Left forelimb (tissue), 1 donor: ENCODE data around the gene PLCD3.

ENCODE experiments used
- DNase-seq: peaks from one replicate; pipeline ENCODE4 v3.0.0-alpha.2; 2018; ENCODE audit warnings: low spot score

PLCD3 gene

DNA sequence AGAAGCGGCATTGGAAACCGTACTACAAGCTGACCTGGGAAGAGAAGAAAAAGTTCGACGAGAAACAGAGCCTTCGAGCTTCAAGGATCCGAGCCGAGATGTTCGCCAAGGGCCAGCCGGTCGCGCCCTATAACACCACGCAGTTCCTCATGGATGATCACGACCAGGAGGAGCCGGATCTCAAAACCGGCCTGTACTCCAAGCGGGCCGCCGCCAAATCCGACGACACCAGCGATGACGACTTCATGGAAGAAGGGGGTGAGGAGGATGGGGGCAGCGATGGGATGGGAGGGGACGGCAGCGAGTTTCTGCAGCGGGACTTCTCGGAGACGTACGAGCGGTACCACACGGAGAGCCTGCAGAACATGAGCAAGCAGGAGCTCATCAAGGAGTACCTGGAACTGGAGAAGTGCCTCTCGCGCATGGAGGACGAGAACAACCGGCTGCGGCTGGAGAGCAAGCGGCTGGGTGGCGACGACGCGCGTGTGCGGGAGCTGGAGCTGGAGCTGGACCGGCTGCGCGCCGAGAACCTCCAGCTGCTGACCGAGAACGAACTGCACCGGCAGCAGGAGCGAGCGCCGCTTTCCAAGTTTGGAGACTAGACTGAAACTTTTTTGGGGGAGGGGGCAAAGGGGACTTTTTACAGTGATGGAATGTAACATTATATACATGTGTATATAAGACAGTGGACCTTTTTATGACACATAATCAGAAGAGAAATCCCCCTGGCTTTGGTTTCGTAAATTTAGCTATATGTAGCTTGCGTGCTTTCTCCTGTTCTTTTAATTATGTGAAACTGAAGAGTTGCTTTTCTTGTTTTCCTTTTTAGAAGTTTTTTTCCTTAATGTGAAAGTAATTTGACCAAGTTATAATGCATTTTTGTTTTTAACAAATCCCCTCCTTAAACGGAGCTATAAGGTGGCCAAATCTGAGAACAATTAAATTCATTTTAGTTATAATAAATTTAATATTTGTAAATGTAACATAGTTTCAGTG lies 17.7 kb upstream of the PLCD3 start:
- DNase-seq, result no peak

DNA sequence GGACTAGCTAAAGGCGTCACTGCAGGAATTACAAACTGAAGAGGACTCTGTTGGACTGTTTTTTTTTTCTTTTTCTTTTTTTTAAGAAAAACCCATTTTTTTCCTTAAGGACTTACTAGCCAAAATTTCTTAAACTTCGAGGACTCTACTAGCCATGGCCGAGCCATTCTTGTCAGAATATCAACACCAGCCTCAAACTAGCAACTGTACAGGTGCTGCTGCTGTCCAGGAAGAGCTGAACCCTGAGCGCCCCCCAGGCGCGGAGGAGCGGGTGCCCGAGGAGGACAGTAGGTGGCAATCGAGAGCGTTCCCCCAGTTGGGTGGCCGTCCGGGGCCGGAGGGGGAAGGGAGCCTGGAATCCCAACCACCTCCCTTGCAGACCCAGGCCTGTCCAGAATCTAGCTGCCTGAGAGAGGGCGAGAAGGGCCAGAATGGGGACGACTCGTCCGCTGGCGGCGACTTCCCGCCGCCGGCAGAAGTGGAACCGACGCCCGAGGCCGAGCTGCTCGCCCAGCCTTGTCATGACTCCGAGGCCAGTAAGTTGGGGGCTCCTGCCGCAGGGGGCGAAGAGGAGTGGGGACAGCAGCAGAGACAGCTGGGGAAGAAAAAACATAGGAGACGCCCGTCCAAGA lies 16.8 kb upstream of the PLCD3 start:
- DNase-seq, result peak; percentile 94

DNA sequence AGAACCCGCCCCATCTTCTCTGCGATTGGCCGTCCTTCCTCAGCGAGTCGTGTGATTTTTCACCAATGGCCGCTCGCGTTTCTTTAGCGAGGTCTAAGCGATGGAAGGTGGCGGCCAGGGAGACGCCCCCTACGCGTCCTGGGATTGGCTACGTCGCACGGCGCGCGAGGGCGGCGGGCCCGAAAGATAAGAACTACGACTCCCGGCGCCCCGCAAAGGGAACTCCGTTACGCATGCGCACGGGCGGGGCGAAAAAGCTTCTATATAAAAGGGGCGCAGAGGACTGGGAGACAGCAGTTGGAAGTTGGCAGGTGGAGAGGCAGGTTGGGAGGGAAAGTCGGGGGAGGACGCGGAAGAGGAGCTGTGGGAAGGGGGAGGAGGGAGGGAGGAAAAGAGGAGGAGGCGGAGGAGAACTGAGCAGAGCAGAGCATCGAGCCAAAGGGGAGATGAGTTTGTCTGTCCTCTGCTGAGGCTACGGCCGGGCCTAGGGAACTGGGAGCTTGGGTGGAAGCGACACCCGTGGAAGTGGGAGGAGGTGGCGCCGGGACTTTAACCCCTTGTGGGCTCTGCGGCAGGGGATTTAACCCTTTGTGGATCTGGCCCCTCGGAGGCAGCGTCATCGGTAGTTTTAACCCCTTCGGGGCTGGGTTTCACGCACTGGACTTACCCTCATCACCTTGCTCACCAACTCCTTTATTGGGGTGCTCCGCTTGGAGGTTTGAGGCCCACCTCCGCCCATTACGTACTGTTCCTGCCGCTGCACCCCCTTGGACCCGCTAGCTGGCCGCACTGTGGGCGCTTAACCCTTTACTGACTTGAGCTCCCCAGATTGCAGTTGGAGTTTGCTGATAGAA lies 16.1 kb upstream of the PLCD3 start, which contains the start of gene HEXIM1:
Gene HEXIM1 (plus strand): TSS at position 293 of the 854 bp plus-strand sequence. CDS start 716 bp downstream, outside the sequence.
- peak; percentile 100 for DNase-seq

DNA sequence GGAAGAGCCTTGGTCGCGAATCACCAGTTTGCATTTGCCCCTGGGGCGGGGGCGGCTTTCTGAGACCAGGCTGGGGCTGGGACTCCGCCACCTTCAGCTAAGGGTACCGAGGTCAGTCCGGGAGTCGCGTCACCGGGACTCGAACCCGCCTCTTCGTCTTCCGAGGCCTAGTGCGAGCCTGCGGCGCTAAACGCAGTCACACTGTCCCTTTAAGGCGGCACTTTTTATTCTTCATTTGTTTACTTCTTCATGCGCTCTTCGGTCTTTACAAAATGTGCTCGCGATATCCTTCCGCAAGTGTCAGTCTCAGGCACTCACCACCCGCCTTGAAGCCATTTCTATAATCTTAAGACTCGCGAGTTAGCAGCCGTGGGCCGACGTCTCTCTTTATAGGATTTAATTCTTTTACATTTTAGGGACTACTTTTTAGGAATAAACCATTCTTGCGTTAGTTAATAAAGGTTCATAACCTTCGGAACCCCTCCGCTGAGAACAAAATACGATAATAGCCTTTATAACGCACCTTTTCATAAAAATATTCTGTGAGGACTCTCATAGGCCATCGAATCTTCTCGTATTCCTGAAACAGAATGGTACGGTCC lies 15.4 kb upstream of the PLCD3 start:
- DNase-seq, result peak; percentile 91

DNA sequence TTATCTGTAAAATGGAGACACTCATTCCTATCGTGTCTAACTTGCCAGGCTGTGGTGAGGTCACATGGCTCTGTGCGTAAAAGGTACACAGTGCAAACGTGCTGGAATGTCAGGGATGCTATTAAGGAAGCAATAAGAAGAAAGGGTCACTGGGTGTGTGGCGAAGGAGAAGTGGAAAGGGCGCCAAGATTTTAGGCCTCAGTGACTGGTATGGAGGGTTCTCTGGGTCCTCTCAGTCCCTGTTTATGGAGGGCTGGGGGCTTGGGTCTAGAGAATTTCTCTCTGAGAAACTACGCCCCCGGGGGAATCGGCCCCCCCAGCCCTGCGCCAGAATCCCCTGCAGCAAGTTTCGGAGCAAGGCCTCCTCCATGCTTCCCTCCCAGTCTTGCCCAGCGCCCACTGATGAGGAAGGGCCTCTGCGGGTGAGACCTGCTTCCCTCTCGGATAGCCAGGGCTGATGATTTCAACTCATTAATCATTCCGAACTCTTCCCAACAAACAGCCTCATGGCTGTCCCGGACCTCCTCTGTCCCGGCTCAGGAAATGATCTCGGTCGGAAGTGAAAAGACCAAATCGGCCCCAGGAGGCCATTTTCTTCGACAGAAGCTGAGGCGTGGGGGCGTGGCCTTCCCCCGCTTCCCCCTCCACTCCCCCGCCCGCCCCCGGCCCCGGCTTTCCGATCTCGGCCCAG lies 14.7 kb upstream of the PLCD3 start:
- no peak for DNase-seq

DNA sequence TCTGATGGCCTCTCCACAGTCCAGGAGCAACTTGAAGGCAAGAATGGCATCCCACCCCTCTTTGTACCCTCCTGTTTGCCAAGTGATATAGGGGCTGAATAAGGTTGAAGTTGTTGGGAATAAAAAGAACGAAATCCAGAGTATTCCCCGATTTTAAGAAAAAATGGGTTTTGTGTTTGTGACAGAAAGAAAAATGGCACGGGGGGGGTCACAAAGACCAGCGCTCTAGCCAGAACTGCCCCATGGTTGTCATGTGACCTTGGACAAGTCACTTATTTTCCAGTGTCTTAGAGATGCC lies 14.2 kb upstream of the PLCD3 start:
- no peak for DNase-seq

DNA sequence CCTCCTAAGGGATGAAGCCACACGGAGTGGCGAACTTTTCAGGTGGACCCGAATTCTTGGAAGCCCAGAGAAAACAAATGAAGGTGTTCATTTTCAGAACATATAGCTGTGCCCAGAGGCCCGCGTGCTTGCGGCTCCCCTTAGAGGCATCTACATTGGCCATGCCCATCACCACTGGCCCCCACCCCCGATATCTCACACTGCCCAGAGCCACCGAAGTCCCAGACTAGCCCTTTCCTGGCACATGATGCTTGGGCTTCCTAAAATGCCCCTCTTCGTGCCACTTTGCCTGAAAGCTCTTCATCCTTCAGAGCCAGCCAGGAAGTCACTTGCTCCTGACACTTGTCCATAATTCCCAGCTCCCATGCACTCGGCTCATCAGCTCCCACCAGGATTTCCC lies 13.9 kb upstream of the PLCD3 start:
- no peak for DNase-seq

DNA sequence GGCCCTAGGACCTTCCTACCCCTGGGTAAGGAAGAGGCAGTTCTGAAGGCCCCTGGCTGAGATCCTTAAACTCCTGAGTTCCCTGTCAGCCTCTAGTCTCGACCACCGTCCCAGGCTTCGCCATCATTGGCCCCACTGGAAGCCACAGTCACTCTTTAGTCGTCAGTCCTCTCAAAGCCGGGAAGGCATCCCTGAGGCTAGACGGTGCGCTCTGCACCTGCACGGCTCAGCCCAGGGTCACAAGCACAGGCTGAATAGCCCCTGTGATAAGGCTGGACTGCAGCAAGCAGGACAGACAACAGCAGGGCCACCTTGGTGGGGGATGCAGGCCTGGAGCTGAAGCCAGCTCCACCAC lies 12.7 kb upstream of the PLCD3 start:
- peak; percentile 66 for DNase-seq

DNA sequence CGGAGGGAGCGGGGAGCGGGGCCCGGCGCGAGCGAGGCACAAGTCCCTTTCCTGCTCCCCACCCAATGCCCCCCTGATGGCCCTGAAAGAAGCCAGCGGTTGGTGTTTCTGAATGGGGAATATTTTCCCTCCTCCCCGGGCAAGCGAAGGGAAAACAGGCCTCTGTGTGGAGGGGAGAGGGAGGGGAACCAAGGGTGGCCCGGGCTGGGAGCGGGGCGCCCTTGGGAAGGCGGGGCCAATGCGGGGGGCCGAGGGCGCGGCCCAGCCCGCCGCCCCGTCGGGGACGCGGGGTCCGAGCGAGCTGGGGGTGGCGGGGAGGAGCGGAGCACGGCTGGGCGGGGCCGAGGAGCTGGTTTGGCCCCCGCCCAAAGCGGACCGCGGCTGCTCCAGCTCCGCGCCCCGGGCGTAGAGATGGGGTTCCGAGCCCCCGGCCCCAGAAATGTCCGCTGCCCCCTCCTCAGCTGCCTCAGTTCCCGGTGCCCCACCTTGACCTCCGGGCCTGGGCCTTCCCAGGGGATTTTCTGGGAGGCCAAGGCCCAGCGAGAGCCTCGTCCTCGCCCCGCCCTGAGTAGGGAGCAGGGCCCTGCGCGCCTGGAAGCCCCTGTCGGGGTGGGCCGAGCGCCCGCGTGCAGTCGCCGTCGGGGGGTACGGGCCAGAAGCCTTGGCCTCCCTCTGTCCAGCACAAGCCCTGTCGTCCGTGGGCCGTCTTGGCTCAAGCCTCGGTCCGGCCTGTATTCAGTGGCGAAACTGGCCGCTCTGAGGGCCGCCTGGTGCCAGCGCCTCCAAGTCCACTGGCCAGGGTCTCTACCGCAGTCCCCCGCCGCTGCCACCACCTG lies 12.1 kb upstream of the PLCD3 start:
- DNase-seq, result peak; percentile 67

DNA sequence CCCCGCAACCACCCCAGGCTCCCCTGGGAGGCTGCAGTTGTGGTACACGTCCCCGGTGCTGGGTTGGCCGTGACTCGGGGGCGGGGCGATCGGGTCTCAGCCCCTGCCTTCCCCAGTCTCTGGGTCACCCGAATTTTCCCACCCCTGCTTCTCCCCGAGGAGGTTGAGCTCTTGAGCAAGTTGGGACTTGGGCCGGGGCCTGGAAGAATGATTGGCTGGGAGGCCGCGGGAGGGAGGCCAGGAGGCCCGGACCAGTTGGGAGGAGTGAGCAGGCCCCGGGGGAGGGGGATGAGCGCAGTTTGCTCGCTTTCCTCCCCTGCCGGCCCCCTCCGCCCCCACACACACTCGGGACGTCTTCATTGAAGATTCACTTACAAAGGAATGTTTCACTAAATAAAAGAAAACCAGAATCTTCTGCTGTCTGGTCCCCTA lies 11.5 kb upstream of the PLCD3 start:
- peak; percentile 89 for DNase-seq

DNA sequence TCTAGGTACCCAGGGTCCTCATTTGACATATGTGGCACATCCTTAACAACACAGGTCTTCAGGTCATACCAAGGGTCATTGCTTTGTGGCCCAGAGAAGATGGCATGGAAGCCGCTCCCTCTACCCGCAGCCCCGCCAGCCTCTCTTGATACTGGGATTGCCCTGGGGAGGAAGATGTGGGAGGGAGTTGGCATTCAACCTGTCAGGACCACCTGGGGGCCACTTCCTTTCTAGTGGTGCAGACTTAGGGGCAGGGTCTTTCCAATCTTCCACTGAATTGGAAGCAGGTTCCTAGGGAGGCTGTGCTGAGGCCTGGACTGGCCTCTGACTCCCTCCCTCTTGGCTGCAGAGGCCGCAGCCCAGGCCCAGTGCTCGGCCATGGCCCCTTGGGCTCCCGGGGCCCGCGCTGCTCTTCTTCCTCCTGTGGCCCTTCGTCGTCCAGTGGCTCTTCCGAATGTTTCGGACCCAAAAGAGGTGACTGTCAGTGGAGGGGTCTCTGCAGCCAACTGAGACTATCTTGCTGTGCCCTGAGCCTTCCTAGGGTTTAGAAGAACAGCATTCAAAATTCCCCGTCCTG lies 10.9 kb upstream of the PLCD3 start:
- peak; percentile 64 for DNase-seq

DNA sequence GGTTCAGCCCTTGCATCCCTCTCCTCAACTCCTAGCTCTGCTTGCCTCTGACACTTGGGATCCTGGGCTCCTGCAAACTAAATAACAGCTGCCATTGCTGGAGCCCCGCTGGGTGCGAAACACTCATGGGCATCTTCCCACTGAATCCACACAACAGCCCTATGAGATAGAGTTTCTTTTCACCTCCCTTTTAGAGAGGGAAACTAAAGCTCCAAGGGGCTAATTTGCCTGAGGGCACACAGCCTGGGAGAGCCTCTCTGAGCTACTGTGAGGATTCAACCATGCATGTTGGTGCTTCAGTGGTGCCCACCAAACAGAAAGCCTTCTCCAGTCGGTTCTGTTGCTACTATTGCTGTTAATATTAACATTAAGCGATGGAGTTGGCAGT lies 7.2 kb upstream of the PLCD3 start:
- DNase-seq, result no peak

DNA sequence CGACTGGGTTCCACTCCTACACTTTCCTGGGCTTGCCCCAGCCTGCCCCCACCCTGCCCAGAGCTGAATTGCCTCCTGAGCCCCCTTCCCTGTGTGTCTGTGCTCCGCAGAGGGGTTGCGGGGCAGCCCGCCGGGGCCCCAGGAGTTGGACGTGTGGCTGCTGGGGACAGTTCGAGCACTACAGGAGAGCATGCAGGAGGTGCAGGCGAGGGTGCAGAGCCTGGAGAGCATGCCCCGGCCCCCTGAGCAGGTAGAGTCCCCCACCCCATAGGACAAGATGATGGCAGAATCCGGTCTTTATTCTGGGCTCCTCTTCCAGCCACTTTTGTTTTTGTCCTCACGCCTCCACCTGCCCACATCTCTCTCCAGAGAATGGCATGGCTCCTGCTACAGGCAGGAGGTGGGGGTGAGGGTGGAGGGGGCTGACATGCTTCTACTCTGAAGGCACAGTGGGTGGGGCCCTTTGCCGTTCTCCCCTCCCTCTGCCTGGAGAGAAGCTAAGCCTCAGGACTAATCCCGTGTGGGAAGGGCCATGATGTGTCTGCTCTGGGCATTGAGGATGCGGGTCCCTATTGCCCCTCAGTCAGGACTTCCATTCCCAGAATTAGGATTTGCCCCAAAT lies 6.7 kb upstream of the PLCD3 start:
- DNase-seq, result no peak

DNA sequence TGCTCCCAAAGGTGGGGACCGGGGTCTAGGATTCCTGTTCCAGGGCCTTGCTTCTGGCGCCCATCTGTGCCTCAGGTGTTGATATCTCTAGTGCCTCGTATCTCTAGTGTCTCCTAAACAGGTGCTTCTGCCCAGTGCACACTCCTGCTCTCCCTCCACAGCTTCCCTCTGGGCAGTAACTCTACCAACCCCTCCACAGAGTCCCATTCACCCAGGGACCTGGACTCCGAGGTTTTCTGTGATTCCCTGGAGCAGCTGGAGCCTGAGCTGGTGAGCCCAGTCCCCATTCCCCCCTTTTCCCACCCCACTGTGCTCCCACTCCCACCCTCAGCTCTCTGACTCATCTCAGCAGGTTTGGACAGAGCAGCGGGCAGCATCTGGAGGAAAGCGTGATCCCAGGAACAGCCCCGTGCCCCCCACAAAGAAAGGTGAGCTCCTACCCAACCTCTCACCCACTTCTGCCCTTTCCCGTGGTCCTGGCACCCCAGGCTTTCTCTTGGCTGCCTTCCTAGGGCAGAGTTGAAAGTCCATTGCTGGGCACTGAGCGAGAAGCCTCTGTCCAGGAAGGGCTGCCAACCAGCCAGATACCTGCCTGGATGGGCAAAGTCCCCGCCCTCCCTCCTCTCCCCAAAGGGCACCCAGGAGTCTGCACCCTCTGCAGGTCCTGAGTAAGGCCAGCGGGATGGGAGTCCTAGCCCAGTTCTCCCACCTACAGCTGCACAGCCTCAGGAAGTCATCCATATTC lies 5.4 kb upstream of the PLCD3 start:
- DNase-seq, result no peak

DNA sequence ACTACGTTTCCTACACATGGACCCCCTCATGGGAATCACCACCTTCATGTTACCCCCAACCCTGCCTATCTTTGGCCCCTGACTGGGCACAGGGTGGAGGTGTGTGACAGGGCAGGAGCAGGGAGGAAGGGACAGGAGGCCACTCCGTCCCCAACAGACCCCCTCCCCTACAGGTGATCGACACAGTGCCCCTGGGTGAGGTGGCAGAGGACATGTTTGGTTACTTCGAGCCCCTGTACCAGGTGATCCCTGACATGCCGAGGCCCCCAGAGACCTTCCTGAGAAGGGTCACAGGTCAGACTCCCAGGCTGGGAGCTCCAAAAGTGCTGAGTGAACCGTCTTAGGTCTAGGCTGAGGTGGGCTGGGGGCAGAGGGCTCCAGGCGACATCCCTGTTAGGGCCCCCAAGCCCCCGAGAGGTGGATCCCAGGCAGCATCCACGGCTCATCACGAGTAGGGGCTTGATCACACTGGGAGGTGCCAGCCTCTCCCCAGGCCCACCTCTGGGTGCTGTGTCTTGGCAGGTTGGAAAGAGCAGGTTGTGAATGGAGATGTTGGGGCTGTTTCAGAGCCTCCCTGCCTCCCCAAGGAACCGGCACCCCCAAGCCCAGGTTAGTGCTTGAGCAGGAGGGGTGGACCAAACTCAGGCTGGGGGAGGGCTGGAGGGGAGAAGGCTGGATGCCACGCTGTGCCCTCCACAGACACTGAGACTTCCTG lies 4.7 kb upstream of the PLCD3 start:
- peak; percentile 64 for DNase-seq

DNA sequence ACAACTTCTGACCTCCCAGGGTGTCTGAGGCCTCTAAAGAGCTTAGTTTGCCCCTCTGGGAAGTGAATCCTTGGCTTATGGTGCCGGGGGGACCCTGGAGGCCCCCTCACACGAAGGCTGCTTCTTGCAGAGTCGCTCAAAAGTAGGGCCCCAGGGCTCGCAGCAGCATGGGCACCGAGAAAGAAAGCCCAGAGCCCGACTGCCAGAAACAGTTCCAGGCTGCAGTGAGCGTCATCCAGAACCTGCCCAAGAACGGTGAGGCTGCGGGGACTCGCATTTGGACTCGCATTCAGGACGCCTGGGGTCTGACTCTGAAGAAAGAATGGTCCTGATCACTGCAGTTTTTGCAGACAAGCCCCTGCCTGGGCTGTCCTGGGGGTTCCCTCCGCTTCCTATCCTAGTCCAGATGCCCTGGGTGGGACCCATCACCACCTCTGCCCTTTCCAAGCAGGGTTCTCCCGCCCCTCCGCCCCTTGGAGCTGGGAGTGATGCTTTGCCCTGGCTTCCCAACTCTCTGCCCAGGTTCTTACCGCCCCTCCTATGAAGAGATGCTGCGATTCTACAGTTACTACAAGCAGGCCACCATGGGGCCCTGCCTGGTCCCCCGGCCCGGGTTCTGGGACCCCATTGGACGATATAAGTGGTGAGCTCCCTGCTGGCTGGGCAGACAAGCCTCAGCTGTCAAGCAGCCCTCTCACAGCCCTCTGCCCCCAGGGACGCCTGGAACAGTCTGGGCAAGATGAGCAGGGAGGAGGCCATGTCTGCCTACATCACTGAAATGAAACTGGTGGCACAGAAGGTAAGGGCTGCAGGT lies 3.9 kb upstream of the PLCD3 start:
- DNase-seq, result no peak

DNA sequence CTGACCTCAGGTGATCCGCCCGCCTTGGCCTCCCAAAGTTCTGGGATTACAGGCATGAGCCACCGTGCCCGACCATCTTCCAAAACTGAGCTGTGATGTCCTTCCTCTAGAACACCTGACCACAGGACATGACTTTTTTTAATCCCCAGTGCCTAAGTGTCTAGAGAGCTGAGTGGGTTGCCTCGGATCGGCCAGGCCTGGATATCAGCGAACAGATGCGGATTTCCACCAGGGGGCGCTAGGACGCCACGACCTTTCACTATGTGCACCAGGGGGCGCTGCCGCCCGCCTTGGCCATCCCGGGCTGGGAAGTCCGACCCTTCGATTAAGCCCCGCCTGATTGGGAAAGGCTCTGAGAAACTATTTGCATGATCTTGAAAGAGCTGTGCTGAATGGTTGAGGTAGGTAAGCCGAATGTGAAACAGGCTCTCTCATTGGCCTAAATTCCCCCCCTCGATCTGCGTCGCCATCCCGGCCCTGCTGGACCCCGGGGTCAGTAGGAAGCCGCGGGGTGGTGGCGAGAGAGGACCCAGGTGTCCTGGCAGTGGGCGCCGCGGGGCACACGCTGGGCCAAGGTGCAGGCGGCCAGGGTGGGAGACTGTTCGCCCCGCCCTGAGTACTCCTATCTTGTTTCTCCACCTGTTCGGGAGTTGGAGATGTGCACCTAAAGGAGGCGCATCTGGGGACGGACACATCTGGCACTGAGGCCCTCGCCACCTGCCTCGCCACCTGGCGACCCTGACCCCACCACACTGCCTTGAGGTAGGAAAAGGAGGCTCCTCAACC lies 3.1 kb upstream of the PLCD3 start, which contains the start of gene ACBD4:
Gene ACBD4 (plus strand): TSS at position 496 of the 786 bp plus-strand sequence. CDS start 458 bp downstream, outside the sequence.
- peak; percentile 97 for DNase-seq
